BLaER1 treated with 17β-estradiol and CSF1 and Interleukin-3, amounts not matched to agents 10 nM and 100 nM (cell line): ENCODE results near the gene KIAA0319L.

ENCODE experiments used
- H3K27ac ChIP-seq, 11 experiments: shearing (Covaris generic); formaldehyde crosslinking; 2 replicates each; pipeline ENCODE4 v1.8.1; 2022
- H3K27me3 ChIP-seq, 11 experiments: shearing (Covaris generic); formaldehyde crosslinking; 2 replicates each; pipeline ENCODE4 v1.8.1; 2022
- H3K36me3 ChIP-seq, 11 experiments: shearing (Covaris generic); formaldehyde crosslinking; 2 replicates each; pipeline ENCODE4 v1.8.1; 2022
- H3K4me1 ChIP-seq, 10 experiments: shearing (Covaris generic); formaldehyde crosslinking; 2 replicates each; pipeline ENCODE4 v1.8.1; 2022
- H3K4me2 ChIP-seq, 11 experiments: shearing (Covaris generic); formaldehyde crosslinking; 2 replicates each; pipeline ENCODE4 v1.8.1; 2022
- H3K4me3 ChIP-seq, 10 experiments: shearing (Covaris generic); formaldehyde crosslinking; 2 replicates each; pipeline ENCODE4 v1.8.1; 2022
- H3K9ac ChIP-seq, 11 experiments: shearing (Covaris generic); formaldehyde crosslinking; 2 replicates each; pipeline ENCODE4 v1.8.1; 2022
- H3K9me3 ChIP-seq, 11 experiments: shearing (Covaris generic); formaldehyde crosslinking; replicated peaks in 1 of 11; 2 replicates each; pipeline ENCODE4 v1.8.1; 2022
- H4K20me1 ChIP-seq, 11 experiments: shearing (Covaris generic); formaldehyde crosslinking; 2 replicates each; pipeline ENCODE4 v1.8.1; 2022
- Cebpa-rat ChIP-seq, 11 experiments: shearing (Covaris generic); IDR thresholded peaks; 2 replicates each; pipeline ENCODE4 v1.8.1; 2022

The KIAA0319L gene

GRCh38 chr1:35386959-35387358 is 170.2 kb downstream of the KIAA0319L start:
- H3K9me3 ChIP-seq: no peaks in the 10 kb centered on the region
- no peak overlapping the region for H3K9ac ChIP-seq
- no peak overlapping the region for H3K4me2 ChIP-seq
- H3K27ac ChIP-seq: no peak overlapping the region
- H3K4me1 ChIP-seq: no peaks in the 10 kb centered on the region
- H3K27me3 ChIP-seq: no peaks in the 10 kb centered on the region
- H4K20me1 ChIP-seq: no peaks in the 10 kb centered on the region; a peak in 1 of 22 replicates
- peaks cover 56 to 87% (median 71%) of the 10 kb centered on the region in 11 experiments for H3K36me3 ChIP-seq
- H3K4me3 ChIP-seq: no peak overlapping the region
- no peak for TF ChIP-seq Cebpa-rat (IDR thresholded peaks at IDR 0.05)

- Histone ChIP-seq H3K27ac (no peak overlapping the region), H3K4me1 (no peaks in the 10 kb centered on the region), H4K20me1 (no peaks in the 10 kb centered on the region; a peak in 1 of 22 replicates), H3K9me3 (no peaks in the 10 kb centered on the region), H3K27me3 (no peaks in the 10 kb centered on the region), H3K4me2 (no peak overlapping the region), H3K9ac (no peak overlapping the region), H3K4me3 (no peak overlapping the region), H3K36me3 (peaks cover 58 to 86% (median 66%) of the 10 kb centered on the region in 11 experiments)
- TF ChIP-seq Cebpa-rat (IDR thresholded peaks at IDR 0.05): no peak
Observed at GRCh38 chr1:35386290-35386689, 170.9 kb downstream of the KIAA0319L start.
